SK-N-SH treated with all-trans-retinoic acid at 6 μM for 48 hours (cell line): ENCODE results near the gene AKAP13.

Experiments used
- ATAC-seq: fragments of 200-7000 bp; cut with Tn5 transposase; 3 replicates; pipeline ENCODE4 v1.9.1; 2020; ENCODE audit warnings: mild to moderate bottlenecking, moderate library complexity
- ARNTL ChIP-seq: fragments of 450-650 bp; formaldehyde crosslinking; IDR thresholded peaks from 2 replicates; pipeline ENCODE4 v1.5.0; 2020; ENCODE audit warnings: low read depth, mild to moderate bottlenecking, moderate library complexity, borderline replicate concordance
- BACH2 ChIP-seq: fragments of 250-450 bp; sonication (Bioruptor Pico); IDR thresholded peaks from 2 replicates; pipeline ENCODE4 v1.9.0; 2021; ENCODE audit warnings: mild to moderate bottlenecking, borderline replicate concordance
- CSDC2 ChIP-seq: fragments of 250-450 bp; sonication (Bioruptor Pico); IDR thresholded peaks from 2 replicates; pipeline ENCODE4 v1.5.0; 2020; ENCODE audit warnings: mild to moderate bottlenecking, moderate library complexity
- GLIS3 ChIP-seq: fragments of 250-450 bp; sonication (Bioruptor Pico); IDR thresholded peaks from 2 replicates; pipeline ENCODE4 v1.5.0; 2020; ENCODE audit warnings: mild to moderate bottlenecking, moderate library complexity
- ISL1 ChIP-seq: fragments of 250-450 bp; sonication (Bioruptor Pico); IDR thresholded peaks from 2 replicates; pipeline ENCODE4 v2.1.2; 2022; ENCODE audit warnings: mild to moderate bottlenecking, moderate library complexity
- OSR1 ChIP-seq: fragments of 250-450 bp; sonication (Bioruptor Pico); IDR thresholded peaks from 2 replicates; pipeline ENCODE4 v1.8.0; 2022; ENCODE audit warnings: moderate library complexity, mild to moderate bottlenecking, inconsistent platforms
- RARB ChIP-seq: fragments of 250-450 bp; sonication (Bioruptor Pico); IDR thresholded peaks from 2 replicates; pipeline ENCODE4 v1.8.0; 2021; ENCODE audit warnings: mild to moderate bottlenecking, moderate library complexity
- SNAI2 ChIP-seq: fragments of 250-450 bp; sonication (Bioruptor Pico); IDR thresholded peaks from 2 replicates; pipeline ENCODE4 v1.5.0; 2020; ENCODE audit warnings: mild to moderate bottlenecking, moderate library complexity
- TCF4 ChIP-seq: fragments of 250-450 bp; sonication (Bioruptor Pico); IDR thresholded peaks from 2 replicates; pipeline ENCODE4 v1.8.0; 2021; ENCODE audit warnings: mild to moderate bottlenecking, moderate library complexity, borderline replicate concordance
- ZC3H10 ChIP-seq: fragments of 250-450 bp; sonication (Bioruptor Pico); IDR thresholded peaks from 2 replicates; pipeline ENCODE4 v1.5.1; 2021; ENCODE audit warnings: mild to moderate bottlenecking, moderate library complexity
- ZFP3 ChIP-seq: fragments of 250-450 bp; sonication (Bioruptor Pico); IDR thresholded peaks from 2 replicates; pipeline ENCODE4 v1.5.0; 2020; ENCODE audit warnings: mild to moderate bottlenecking, moderate library complexity
- ZFP30 ChIP-seq: fragments of 450-650 bp; formaldehyde crosslinking; IDR thresholded peaks from 2 replicates; pipeline ENCODE4 v1.5.0; 2022; ENCODE audit warnings: mild to moderate bottlenecking, moderate library complexity
- ZNF565 ChIP-seq: fragments of 450-650 bp; formaldehyde crosslinking; conservative IDR thresholded peaks from 2 replicates; pipeline ENCODE4 v1.5.0; 2020; ENCODE audit warnings: low read depth, mild to moderate bottlenecking, moderate library complexity
- ZNF70 ChIP-seq: fragments of 450-650 bp; formaldehyde crosslinking; IDR thresholded peaks from 2 replicates; pipeline ENCODE4 v1.5.0; 2020; ENCODE audit warnings: mild to moderate bottlenecking, moderate library complexity
- TF ChIP-seq, protein P1 (sequence below): fragments of 250-450 bp; sonication (Bioruptor Pico); IDR thresholded peaks from 2 replicates; pipeline ENCODE4 v1.5.1; 2021; ENCODE audit warnings: mild to moderate bottlenecking, moderate library complexity
- TF ChIP-seq, protein P2 (sequence below): fragments of 250-450 bp; sonication (Bioruptor Pico); IDR thresholded peaks from 2 replicates; pipeline ENCODE4 v1.5.0; 2020; ENCODE audit warnings: mild to moderate bottlenecking, moderate library complexity
- TF ChIP-seq, protein P3 (sequence below): fragments of 250-450 bp; sonication (Bioruptor Pico); IDR thresholded peaks from 2 replicates; pipeline ENCODE4 v1.8.0; 2021; ENCODE audit warnings: low read depth, mild to moderate bottlenecking, moderate library complexity, borderline replicate concordance
- TF ChIP-seq, protein P4 (sequence below): fragments of 250-450 bp; sonication (Bioruptor Pico); IDR thresholded peaks from 2 replicates; pipeline ENCODE4 v1.8.0; 2020; ENCODE audit warnings: mild to moderate bottlenecking, moderate library complexity, borderline replicate concordance
- TF ChIP-seq, protein P5 (sequence below): fragments of 250-450 bp; sonication (Bioruptor Pico); IDR thresholded peaks from 2 replicates; pipeline ENCODE4 v1.5.1; 2020; ENCODE audit warnings: low read depth, mild to moderate bottlenecking, moderate library complexity

AKAP13 gene

DNA sequence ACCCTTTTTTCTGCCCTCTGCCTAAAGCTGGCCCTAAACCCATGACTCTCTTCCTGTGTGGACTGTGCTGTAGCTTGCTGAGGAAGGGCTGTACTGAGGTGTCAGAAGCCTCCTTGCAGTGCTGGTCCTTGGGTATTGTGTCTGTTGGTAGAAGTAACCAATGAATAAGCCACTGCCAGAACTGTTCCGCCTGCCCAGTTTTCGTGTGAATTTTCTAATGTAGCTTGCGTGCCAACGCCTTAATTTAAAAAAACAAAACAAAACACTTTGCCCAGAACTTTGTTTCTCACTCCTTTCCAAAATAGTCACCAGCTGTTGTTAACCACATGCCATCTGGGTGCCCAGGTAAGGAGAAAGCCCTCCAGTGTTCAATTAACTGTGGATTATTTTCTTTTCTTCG, 312.5 kb downstream of the AKAP13 start:
- ATAC-seq, result no peak
- TF ChIP-seq OSR1 (CRISPR knock-in tag) (no peak), ARNTL (CRISPR knock-in tag) (no peak)

DNA sequence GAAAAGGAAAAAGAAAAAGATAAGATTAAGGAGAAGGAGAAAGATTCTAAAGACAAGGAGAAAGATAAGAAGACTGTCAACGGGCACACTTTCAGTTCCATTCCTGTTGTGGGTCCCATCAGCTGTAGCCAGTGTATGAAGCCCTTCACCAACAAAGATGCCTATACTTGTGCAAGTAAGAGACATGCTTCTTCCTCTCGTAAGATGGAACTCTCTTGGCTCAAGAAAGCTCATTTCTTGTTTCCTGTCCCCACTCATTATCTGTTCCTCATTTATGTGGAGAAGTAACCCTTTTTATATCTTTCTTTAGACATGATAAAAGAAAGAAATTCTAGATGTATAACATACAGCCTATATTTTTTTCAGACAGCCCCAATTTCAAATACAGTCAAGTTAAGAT, 312.9 kb downstream of the AKAP13 start:
- TF ChIP-seq ZNF70 (CRISPR knock-in tag), result no peak
- no peak for TF ChIP-seq ZFP3 (CRISPR knock-in tag)
- TF ChIP-seq, protein P1, sequence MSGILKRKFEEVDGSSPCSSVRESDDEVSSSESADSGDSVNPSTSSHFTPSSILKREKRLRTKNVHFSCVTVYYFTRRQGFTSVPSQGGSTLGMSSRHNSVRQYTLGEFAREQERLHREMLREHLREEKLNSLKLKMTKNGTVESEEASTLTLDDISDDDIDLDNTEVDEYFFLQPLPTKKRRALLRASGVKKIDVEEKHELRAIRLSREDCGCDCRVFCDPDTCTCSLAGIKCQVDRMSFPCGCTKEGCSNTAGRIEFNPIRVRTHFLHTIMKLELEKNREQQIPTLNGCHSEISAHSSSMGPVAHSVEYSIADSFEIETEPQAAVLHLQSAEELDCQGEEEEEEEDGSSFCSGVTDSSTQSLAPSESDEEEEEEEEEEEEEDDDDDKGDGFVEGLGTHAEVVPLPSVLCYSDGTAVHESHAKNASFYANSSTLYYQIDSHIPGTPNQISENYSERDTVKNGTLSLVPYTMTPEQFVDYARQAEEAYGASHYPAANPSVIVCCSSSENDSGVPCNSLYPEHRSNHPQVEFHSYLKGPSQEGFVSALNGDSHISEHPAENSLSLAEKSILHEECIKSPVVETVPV (CRISPR knock-in tag), result no peak
- no peak for TF ChIP-seq CSDC2 (CRISPR knock-in tag)
- TF ChIP-seq BACH2 (CRISPR knock-in tag), result no peak
- no peak for TF ChIP-seq RARB (CRISPR knock-in tag)
- TF ChIP-seq, protein P2, sequence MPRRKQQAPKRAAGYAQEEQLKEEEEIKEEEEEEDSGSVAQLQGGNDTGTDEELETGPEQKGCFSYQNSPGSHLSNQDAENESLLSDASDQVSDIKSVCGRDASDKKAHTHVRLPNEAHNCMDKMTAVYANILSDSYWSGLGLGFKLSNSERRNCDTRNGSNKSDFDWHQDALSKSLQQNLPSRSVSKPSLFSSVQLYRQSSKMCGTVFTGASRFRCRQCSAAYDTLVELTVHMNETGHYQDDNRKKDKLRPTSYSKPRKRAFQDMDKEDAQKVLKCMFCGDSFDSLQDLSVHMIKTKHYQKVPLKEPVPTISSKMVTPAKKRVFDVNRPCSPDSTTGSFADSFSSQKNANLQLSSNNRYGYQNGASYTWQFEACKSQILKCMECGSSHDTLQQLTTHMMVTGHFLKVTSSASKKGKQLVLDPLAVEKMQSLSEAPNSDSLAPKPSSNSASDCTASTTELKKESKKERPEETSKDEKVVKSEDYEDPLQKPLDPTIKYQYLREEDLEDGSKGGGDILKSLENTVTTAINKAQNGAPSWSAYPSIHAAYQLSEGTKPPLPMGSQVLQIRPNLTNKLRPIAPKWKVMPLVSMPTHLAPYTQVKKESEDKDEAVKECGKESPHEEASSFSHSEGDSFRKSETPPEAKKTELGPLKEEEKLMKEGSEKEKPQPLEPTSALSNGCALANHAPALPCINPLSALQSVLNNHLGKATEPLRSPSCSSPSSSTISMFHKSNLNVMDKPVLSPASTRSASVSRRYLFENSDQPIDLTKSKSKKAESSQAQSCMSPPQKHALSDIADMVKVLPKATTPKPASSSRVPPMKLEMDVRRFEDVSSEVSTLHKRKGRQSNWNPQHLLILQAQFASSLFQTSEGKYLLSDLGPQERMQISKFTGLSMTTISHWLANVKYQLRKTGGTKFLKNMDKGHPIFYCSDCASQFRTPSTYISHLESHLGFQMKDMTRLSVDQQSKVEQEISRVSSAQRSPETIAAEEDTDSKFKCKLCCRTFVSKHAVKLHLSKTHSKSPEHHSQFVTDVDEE (CRISPR knock-in tag), result no peak
- no peak for TF ChIP-seq ZNF565 (CRISPR knock-in tag)
- no peak for TF ChIP-seq SNAI2
- TF ChIP-seq, protein P3, sequence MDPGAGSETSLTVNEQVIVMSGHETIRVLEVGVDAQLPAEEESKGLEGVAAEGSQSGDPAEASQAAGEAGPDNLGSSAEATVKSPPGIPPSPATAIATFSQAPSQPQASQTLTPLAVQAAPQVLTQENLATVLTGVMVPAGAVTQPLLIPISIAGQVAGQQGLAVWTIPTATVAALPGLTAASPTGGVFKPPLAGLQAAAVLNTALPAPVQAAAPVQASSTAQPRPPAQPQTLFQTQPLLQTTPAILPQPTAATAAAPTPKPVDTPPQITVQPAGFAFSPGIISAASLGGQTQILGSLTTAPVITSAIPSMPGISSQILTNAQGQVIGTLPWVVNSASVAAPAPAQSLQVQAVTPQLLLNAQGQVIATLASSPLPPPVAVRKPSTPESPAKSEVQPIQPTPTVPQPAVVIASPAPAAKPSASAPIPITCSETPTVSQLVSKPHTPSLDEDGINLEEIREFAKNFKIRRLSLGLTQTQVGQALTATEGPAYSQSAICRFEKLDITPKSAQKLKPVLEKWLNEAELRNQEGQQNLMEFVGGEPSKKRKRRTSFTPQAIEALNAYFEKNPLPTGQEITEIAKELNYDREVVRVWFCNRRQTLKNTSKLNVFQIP (CRISPR knock-in tag), result no peak
- no peak for TF ChIP-seq ZC3H10
- TF ChIP-seq, protein P4, sequence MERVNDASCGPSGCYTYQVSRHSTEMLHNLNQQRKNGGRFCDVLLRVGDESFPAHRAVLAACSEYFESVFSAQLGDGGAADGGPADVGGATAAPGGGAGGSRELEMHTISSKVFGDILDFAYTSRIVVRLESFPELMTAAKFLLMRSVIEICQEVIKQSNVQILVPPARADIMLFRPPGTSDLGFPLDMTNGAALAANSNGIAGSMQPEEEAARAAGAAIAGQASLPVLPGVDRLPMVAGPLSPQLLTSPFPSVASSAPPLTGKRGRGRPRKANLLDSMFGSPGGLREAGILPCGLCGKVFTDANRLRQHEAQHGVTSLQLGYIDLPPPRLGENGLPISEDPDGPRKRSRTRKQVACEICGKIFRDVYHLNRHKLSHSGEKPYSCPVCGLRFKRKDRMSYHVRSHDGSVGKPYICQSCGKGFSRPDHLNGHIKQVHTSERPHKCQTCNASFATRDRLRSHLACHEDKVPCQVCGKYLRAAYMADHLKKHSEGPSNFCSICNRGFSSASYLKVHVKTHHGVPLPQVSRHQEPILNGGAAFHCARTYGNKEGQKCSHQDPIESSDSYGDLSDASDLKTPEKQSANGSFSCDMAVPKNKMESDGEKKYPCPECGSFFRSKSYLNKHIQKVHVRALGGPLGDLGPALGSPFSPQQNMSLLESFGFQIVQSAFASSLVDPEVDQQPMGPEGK (CRISPR knock-in tag), result no peak
- TF ChIP-seq OSR1 (CRISPR knock-in tag), result no peak
- no peak for TF ChIP-seq ZFP30 (CRISPR knock-in tag)
- TF ChIP-seq TCF4, result no peak
- TF ChIP-seq, protein P5, sequence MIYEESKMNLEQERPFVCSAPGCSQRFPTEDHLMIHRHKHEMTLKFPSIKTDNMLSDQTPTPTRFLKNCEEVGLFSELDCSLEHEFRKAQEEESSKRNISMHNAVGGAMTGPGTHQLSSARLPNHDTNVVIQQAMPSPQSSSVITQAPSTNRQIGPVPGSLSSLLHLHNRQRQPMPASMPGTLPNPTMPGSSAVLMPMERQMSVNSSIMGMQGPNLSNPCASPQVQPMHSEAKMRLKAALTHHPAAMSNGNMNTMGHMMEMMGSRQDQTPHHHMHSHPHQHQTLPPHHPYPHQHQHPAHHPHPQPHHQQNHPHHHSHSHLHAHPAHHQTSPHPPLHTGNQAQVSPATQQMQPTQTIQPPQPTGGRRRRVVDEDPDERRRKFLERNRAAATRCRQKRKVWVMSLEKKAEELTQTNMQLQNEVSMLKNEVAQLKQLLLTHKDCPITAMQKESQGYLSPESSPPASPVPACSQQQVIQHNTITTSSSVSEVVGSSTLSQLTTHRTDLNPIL, result no peak
- TF ChIP-seq ISL1, result no peak
- TF ChIP-seq ARNTL (CRISPR knock-in tag), result no peak
- no peak for ATAC-seq

DNA sequence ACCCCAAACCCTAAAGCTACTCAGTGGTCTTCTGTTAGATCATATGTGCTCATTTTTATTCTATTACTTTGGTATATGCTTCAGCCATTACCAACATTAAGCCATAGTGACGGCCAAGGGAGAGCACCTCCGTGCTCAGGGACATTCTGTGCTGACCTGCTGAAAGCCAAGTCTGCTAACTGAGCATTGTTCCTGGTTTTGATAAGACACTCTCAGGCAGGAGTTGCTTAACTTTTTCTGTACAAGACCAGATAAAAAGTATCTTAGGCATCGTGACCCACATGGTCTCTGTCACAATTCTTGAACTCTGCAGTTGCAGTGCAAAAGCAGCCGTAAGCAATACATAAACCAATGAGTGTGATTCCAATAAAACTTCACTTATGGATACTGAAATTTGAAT, 313.7 kb downstream of the AKAP13 start:
- TF ChIP-seq OSR1 (CRISPR knock-in tag) (no peak), GLIS3 (CRISPR knock-in tag) (no peak)
- TF ChIP-seq, protein P1 (CRISPR knock-in tag), result no peak
- no peak for ATAC-seq
